OCI-LY7 (cell line): ENCODE measurements around the gene FLVCR2. TPM values are rescaled to one million over a fixed set of nuclear protein-coding genes. Genes with fewer than 3 reads are reported as not detected.

Experiments
- BruUV-seq: library from RNA; stranded (reverse); fragments of 400-500 nt; replicated peaks from 2 replicates; lab custom pipeline; 2021; lab: Mats Ljungman, UMichigan
- CTCF ChIA-PET: fragments of 300-600 bp; sonication (Branson Sonifier 250); formaldehyde crosslinking; loops from one replicate; lab custom pipeline; 2022; ENCODE audit warnings: antibody characterized with exemption; ENCODE audit not compliant: unreplicated experiment; lab: Charles Lee
- POLR2A ChIA-PET: fragments of 300-600 bp; sonication (Branson Sonifier 250); formaldehyde crosslinking; loops from one replicate; lab custom pipeline; 2022; ENCODE audit warnings: antibody characterized with exemption; lab: Charles Lee
- DNase-seq: peaks from one replicate; pipeline ENCODE4 v3.0.0-alpha.2; 2015; ENCODE audit warnings: low spot score
- H2AFZ ChIP-seq: fragments of 200-600 bp; sonication (generic), shearing (Covaris generic); 2 replicates; pipeline ENCODE4 v1.6.1; 2014; ENCODE audit warnings: mild to moderate bottlenecking, antibody characterized with exemption, low read length, moderate library complexity
- H3K27ac ChIP-seq: fragments of 200-600 bp; sonication (generic); 2 replicates; pipeline ENCODE4 v1.5.1; 2014; ENCODE audit warnings: mixed run types, low read depth, mild to moderate bottlenecking, moderate library complexity, low read length, inconsistent platforms; ENCODE audit not compliant: poor library complexity, severe bottlenecking
- H3K36me3 ChIP-seq: fragments of 200-600 bp; sonication (generic); 2 replicates; pipeline ENCODE4 v1.6.1; 2014; ENCODE audit warnings: mild to moderate bottlenecking, antibody characterized with exemption, low read length, moderate library complexity, mixed read lengths; ENCODE audit not compliant: insufficient read depth
- H3K4me1 ChIP-seq: fragments of 200-600 bp; sonication (generic); 2 replicates; pipeline ENCODE4 v1.5.1; 2014; ENCODE audit warnings: mild to moderate bottlenecking, low read length; ENCODE audit not compliant: insufficient read depth, poor library complexity, severe bottlenecking
- H3K4me2 ChIP-seq: fragments of 200-600 bp; sonication (generic); 2 replicates; pipeline ENCODE4 v1.6.1; 2014; ENCODE audit warnings: mild to moderate bottlenecking, low read length
- H3K4me3 ChIP-seq: fragments of 200-600 bp; sonication (generic); 2 replicates; pipeline ENCODE4 v1.5.1; 2014; ENCODE audit warnings: mild to moderate bottlenecking, low read depth, low read length; ENCODE audit not compliant: poor library complexity, severe bottlenecking
- H3K79me2 ChIP-seq: fragments of 200-600 bp; sonication (generic); 2 replicates; pipeline ENCODE4 v1.6.1; 2016; ENCODE audit warnings: low read depth, mild to moderate bottlenecking, low read length, moderate library complexity, mixed read lengths; ENCODE audit not compliant: insufficient read depth
- H3K9me2 ChIP-seq: fragments of 200-600 bp; sonication (generic); 2 replicates; pipeline ENCODE4 v1.6.1; 2016; ENCODE audit warnings: mild to moderate bottlenecking, low read length, mixed read lengths; ENCODE audit not compliant: insufficient read depth
- H3K9me3 ChIP-seq: fragments of 200-600 bp; sonication (generic); 2 replicates; pipeline ENCODE4 v1.6.1; 2014; ENCODE audit warnings: mild to moderate bottlenecking, mixed run types, low read length, mixed read lengths
- H4K20me1 ChIP-seq: fragments of 200-600 bp; sonication (generic); 2 replicates; pipeline ENCODE4 v1.6.1; 2014; ENCODE audit warnings: mild to moderate bottlenecking, antibody characterized with exemption, low read length, moderate library complexity, mixed read lengths; ENCODE audit not compliant: insufficient read depth
- CTCF ChIP-seq: fragments of 200-600 bp; sonication (generic); conservative IDR thresholded peaks from 2 replicates; pipeline ENCODE4 v1.5.1; 2014; ENCODE audit warnings: mild to moderate bottlenecking, antibody characterized with exemption, low read length, moderate library complexity, mixed read lengths
- EZH2phosphoT487 ChIP-seq: fragments of 200-600 bp; sonication (generic); IDR thresholded peaks from 2 replicates; pipeline ENCODE4 v1.6.1; 2018; ENCODE audit warnings: low read depth, borderline replicate concordance, mild to moderate bottlenecking, mixed run types, antibody characterized with exemption, low read length, moderate library complexity, mixed read lengths
- intact Hi-C: fragments of 100-400 bp; cut with micrococcal nuclease; formaldehyde crosslinking; loops from one replicate; pipeline ENCODE4 v1.10.0; 2022; ENCODE audit not compliant: unreplicated experiment
- total RNA-seq, 2 experiments: library from RNA; depleted of rRNA in 1 of 2; stranded (reverse); fragments of >200 nt in 1 of 2; shearing (Covaris generic) in 1 of 2; gene quantifications; 2 replicates each; pipeline ENCODE4 v1.2.3, GENCODE V29; 2014 to 2022

FLVCR2 gene
- total RNA-seq, 2 experiments from 2014 or later, result not detected

DNA sequence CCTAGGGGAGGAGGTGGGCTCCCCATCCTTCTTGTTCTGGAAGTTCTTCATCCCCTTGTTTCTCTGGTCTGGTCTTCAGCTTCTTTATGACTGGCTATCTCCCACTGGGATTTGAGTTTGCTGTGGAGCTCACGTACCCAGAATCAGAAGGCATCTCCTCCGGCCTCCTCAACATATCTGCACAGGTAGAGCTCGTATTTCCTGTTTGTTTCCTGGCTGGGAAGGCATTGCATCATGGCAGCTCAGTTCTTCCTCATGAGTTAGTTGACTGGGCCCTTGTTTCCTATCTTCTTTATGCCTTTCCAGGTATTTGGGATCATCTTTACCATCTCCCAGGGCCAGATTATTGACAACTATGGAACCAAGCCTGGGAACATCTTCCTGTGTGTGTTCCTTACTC is 62.5 kb downstream of the FLVCR2 start:
- Histone ChIP-seq H3K4me2 (no peak overlapping the region), H2AFZ (no peak overlapping the region), H3K36me3 (no peaks in the 10 kb centered on the region), H3K9me2 (no peaks in the 10 kb centered on the region), H4K20me1 (no peaks in the 10 kb centered on the region), H3K4me1 (no peaks in the 10 kb centered on the region), H3K4me3 (no peak overlapping the region), H3K79me2 (no peaks in the 10 kb centered on the region), H3K27ac (no peak overlapping the region), H3K9me3 (no peaks in the 10 kb centered on the region)
- TF ChIP-seq CTCF, result no peak
- TF ChIP-seq EZH2phosphoT487, result no peak
- CTCF ChIA-PET, result no interaction called here
- intact Hi-C loops, result no loop called here
- no TSS peak for BruUV-seq
- POLR2A ChIA-PET, result interaction anchor here (0.6 to 1.6 kb wide), 5 partner anchors 20 to 74 kb away, joined by 3 to 6 read pairs (median 4); partner anchors contain the start of genes ERG28 and TTLL5
- DNase-seq, result no peak

GRCh38 chr14:75643985-75644384 is 65.6 kb downstream of the FLVCR2 start:
- no peak for DNase-seq
- intact Hi-C loops, result no loop called here
- H3K36me3 ChIP-seq, result peaks cover 4% of the 10 kb centered on the region; the same call in 1 of the 2 replicates
- H3K4me2 ChIP-seq, result no peak overlapping the region
- H3K4me3 ChIP-seq, result no peak overlapping the region
- TF ChIP-seq EZH2phosphoT487 (no peak), CTCF (no peak)
- H3K9me3 ChIP-seq, result no peaks in the 10 kb centered on the region
- H3K79me2 ChIP-seq, result no peaks in the 10 kb centered on the region
- H3K9me2 ChIP-seq, result no peaks in the 10 kb centered on the region
- H3K4me1 ChIP-seq, result no peaks in the 10 kb centered on the region
- no peaks in the 10 kb centered on the region for H4K20me1 ChIP-seq
- ChIA-PET CTCF (no interaction called here), POLR2A (no interaction called here)
- H3K27ac ChIP-seq, result no peak overlapping the region
- no TSS peak for BruUV-seq
- no peak overlapping the region for H2AFZ ChIP-seq

GRCh38 chr14:75645056-75645455 is 66.6 kb downstream of the FLVCR2 start:
- H3K79me2 ChIP-seq, result no peaks in the 10 kb centered on the region
- peaks cover 14% of the 10 kb centered on the region for H3K36me3 ChIP-seq
- ChIA-PET CTCF (no interaction called here), POLR2A (no interaction called here)
- no peaks in the 10 kb centered on the region for H3K4me1 ChIP-seq
- no peak overlapping the region for H2AFZ ChIP-seq
- DNase-seq, result no peak
- no peak overlapping the region for H3K4me2 ChIP-seq
- no peak for TF ChIP-seq EZH2phosphoT487
- no peak for TF ChIP-seq CTCF
- no TSS peak for BruUV-seq
- H3K4me3 ChIP-seq, result no peak overlapping the region
- intact Hi-C loops, result no loop called here
- H3K27ac ChIP-seq, result no peak overlapping the region
- H3K9me3 ChIP-seq, result no peaks in the 10 kb centered on the region
- no peaks in the 10 kb centered on the region for H4K20me1 ChIP-seq
- H3K9me2 ChIP-seq, result no peaks in the 10 kb centered on the region
